SK-N-SH treated with all-trans-retinoic acid at 6 μM for 48 hours (cell line): Measurements from ENCODE around the gene FSTL3.

Source experiments
- ARNTL ChIP-seq: fragments of 450-650 bp; formaldehyde crosslinking; IDR thresholded peaks from 2 replicates; pipeline ENCODE4 v1.5.0; 2020; ENCODE audit warnings: low read depth, mild to moderate bottlenecking, moderate library complexity, borderline replicate concordance
- BACH2 ChIP-seq: fragments of 250-450 bp; sonication (Bioruptor Pico); IDR thresholded peaks from 2 replicates; pipeline ENCODE4 v1.9.0; 2021; ENCODE audit warnings: mild to moderate bottlenecking, borderline replicate concordance
- CSDC2 ChIP-seq: fragments of 250-450 bp; sonication (Bioruptor Pico); IDR thresholded peaks from 2 replicates; pipeline ENCODE4 v1.5.0; 2020; ENCODE audit warnings: mild to moderate bottlenecking, moderate library complexity
- ISL1 ChIP-seq: fragments of 250-450 bp; sonication (Bioruptor Pico); IDR thresholded peaks from 2 replicates; pipeline ENCODE4 v2.1.2; 2022; ENCODE audit warnings: mild to moderate bottlenecking, moderate library complexity
- OSR1 ChIP-seq: fragments of 250-450 bp; sonication (Bioruptor Pico); IDR thresholded peaks from 2 replicates; pipeline ENCODE4 v1.8.0; 2022; ENCODE audit warnings: moderate library complexity, mild to moderate bottlenecking, inconsistent platforms
- PPARA ChIP-seq: fragments of 250-450 bp; sonication (Bioruptor Pico); IDR thresholded peaks from 2 replicates; pipeline ENCODE4 v1.5.0; 2020; ENCODE audit warnings: mild to moderate bottlenecking, borderline replicate concordance
- SNAI2 ChIP-seq: fragments of 250-450 bp; sonication (Bioruptor Pico); IDR thresholded peaks from 2 replicates; pipeline ENCODE4 v1.5.0; 2020; ENCODE audit warnings: mild to moderate bottlenecking, moderate library complexity
- ZC3H10 ChIP-seq: fragments of 250-450 bp; sonication (Bioruptor Pico); IDR thresholded peaks from 2 replicates; pipeline ENCODE4 v1.5.1; 2021; ENCODE audit warnings: mild to moderate bottlenecking, moderate library complexity
- ZFP30 ChIP-seq: fragments of 450-650 bp; formaldehyde crosslinking; IDR thresholded peaks from 2 replicates; pipeline ENCODE4 v1.5.0; 2022; ENCODE audit warnings: mild to moderate bottlenecking, moderate library complexity
- ZNF70 ChIP-seq: fragments of 450-650 bp; formaldehyde crosslinking; IDR thresholded peaks from 2 replicates; pipeline ENCODE4 v1.5.0; 2020; ENCODE audit warnings: mild to moderate bottlenecking, moderate library complexity
- TF ChIP-seq, protein P1 (sequence below): fragments of 250-450 bp; sonication (Bioruptor Pico); IDR thresholded peaks from 2 replicates; pipeline ENCODE4 v1.5.1; 2021; ENCODE audit warnings: mild to moderate bottlenecking, moderate library complexity
- TF ChIP-seq, protein P2 (sequence below): fragments of 250-450 bp; sonication (Bioruptor Pico); IDR thresholded peaks from 2 replicates; pipeline ENCODE4 v1.8.0; 2020; ENCODE audit warnings: mild to moderate bottlenecking, moderate library complexity, borderline replicate concordance
- TF ChIP-seq, protein P3 (sequence below): fragments of 250-450 bp; sonication (Bioruptor Pico); IDR thresholded peaks from 2 replicates; pipeline ENCODE4 v1.5.1; 2020; ENCODE audit warnings: low read depth, mild to moderate bottlenecking, moderate library complexity
- TF ChIP-seq, protein P4 (sequence below): fragments of 250-450 bp; sonication (Bioruptor Pico); IDR thresholded peaks from 2 replicates; pipeline ENCODE4 v1.5.0; 2020; ENCODE audit warnings: mild to moderate bottlenecking, moderate library complexity

- TF ChIP-seq, protein P1, sequence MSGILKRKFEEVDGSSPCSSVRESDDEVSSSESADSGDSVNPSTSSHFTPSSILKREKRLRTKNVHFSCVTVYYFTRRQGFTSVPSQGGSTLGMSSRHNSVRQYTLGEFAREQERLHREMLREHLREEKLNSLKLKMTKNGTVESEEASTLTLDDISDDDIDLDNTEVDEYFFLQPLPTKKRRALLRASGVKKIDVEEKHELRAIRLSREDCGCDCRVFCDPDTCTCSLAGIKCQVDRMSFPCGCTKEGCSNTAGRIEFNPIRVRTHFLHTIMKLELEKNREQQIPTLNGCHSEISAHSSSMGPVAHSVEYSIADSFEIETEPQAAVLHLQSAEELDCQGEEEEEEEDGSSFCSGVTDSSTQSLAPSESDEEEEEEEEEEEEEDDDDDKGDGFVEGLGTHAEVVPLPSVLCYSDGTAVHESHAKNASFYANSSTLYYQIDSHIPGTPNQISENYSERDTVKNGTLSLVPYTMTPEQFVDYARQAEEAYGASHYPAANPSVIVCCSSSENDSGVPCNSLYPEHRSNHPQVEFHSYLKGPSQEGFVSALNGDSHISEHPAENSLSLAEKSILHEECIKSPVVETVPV (CRISPR knock-in tag): no peak
- TF ChIP-seq CSDC2 (CRISPR knock-in tag) (no peak), ISL1 (CRISPR knock-in tag) (no peak), SNAI2 (CRISPR knock-in tag) (no peak), BACH2 (no peak), ZFP30 (no peak), ARNTL (CRISPR knock-in tag) (no peak), PPARA (CRISPR knock-in tag) (no peak), ZC3H10 (no peak), ZNF70 (CRISPR knock-in tag) (no peak), OSR1 (CRISPR knock-in tag) (no peak)
- TF ChIP-seq, protein P2, sequence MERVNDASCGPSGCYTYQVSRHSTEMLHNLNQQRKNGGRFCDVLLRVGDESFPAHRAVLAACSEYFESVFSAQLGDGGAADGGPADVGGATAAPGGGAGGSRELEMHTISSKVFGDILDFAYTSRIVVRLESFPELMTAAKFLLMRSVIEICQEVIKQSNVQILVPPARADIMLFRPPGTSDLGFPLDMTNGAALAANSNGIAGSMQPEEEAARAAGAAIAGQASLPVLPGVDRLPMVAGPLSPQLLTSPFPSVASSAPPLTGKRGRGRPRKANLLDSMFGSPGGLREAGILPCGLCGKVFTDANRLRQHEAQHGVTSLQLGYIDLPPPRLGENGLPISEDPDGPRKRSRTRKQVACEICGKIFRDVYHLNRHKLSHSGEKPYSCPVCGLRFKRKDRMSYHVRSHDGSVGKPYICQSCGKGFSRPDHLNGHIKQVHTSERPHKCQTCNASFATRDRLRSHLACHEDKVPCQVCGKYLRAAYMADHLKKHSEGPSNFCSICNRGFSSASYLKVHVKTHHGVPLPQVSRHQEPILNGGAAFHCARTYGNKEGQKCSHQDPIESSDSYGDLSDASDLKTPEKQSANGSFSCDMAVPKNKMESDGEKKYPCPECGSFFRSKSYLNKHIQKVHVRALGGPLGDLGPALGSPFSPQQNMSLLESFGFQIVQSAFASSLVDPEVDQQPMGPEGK (CRISPR knock-in tag): no peak
- TF ChIP-seq, protein P3, sequence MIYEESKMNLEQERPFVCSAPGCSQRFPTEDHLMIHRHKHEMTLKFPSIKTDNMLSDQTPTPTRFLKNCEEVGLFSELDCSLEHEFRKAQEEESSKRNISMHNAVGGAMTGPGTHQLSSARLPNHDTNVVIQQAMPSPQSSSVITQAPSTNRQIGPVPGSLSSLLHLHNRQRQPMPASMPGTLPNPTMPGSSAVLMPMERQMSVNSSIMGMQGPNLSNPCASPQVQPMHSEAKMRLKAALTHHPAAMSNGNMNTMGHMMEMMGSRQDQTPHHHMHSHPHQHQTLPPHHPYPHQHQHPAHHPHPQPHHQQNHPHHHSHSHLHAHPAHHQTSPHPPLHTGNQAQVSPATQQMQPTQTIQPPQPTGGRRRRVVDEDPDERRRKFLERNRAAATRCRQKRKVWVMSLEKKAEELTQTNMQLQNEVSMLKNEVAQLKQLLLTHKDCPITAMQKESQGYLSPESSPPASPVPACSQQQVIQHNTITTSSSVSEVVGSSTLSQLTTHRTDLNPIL (CRISPR knock-in tag): no peak
- TF ChIP-seq, protein P4, sequence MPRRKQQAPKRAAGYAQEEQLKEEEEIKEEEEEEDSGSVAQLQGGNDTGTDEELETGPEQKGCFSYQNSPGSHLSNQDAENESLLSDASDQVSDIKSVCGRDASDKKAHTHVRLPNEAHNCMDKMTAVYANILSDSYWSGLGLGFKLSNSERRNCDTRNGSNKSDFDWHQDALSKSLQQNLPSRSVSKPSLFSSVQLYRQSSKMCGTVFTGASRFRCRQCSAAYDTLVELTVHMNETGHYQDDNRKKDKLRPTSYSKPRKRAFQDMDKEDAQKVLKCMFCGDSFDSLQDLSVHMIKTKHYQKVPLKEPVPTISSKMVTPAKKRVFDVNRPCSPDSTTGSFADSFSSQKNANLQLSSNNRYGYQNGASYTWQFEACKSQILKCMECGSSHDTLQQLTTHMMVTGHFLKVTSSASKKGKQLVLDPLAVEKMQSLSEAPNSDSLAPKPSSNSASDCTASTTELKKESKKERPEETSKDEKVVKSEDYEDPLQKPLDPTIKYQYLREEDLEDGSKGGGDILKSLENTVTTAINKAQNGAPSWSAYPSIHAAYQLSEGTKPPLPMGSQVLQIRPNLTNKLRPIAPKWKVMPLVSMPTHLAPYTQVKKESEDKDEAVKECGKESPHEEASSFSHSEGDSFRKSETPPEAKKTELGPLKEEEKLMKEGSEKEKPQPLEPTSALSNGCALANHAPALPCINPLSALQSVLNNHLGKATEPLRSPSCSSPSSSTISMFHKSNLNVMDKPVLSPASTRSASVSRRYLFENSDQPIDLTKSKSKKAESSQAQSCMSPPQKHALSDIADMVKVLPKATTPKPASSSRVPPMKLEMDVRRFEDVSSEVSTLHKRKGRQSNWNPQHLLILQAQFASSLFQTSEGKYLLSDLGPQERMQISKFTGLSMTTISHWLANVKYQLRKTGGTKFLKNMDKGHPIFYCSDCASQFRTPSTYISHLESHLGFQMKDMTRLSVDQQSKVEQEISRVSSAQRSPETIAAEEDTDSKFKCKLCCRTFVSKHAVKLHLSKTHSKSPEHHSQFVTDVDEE (CRISPR knock-in tag): no peak
Measured at GRCh38 chr19:662962-663681, 13.1 kb upstream of the FSTL3 start, which contains the start of gene RNF126.
